Inferior parietal cortex (tissue), 1 donor: ENCODE data around the gene JOSD2.
A peak's percentile ranks its signal among the peaks of the same experiment; 100 is the strongest.

Experiments used
- DNase-seq: peaks from one replicate; pipeline ENCODE4 v3.0.0-alpha.2; 2016; ENCODE audit errors: extremely low spot score

The JOSD2 gene

DNA sequence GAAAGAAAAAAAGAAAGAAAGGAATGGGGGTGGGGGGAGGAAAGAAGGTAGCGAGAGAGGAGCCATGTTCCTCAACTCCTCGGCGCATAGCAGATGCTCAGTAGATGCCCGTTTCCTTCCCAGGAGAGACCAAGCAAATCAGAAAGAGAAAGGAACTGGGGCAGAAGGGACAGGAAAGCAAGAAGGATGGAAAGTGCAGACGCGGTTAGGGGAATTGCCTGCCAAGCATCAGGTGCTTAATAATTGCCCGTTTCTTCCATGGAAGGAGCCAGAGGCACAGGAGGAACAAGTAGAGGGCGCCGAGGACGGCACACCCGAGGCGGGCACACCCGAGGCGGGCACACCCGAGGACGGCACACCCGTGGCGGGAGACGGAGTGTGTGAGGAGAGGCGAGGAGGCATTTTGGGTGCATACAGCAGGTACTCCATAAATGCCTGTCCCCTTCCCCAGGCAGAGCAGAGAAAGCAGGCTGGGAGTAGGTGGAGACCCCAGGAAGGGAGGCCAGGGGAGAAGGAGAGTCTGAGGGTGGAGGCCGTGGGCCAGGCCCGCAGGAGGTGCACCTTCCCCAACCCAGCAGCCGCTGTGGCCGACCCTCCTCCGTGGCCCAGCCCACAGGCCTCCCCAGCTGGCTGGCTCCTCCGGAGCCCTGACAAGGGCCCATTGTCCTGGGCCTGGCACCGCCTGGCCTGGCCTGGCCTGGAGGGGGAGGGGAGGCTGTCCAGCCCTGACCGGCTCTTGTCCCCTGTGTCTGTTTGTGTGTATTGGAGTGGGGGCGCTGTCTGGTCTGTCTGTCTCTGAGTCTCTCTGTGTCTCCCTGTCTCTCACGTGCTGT, 14.6 kb downstream of the JOSD2 start:
- DNase-seq: peak; percentile 81

DNA sequence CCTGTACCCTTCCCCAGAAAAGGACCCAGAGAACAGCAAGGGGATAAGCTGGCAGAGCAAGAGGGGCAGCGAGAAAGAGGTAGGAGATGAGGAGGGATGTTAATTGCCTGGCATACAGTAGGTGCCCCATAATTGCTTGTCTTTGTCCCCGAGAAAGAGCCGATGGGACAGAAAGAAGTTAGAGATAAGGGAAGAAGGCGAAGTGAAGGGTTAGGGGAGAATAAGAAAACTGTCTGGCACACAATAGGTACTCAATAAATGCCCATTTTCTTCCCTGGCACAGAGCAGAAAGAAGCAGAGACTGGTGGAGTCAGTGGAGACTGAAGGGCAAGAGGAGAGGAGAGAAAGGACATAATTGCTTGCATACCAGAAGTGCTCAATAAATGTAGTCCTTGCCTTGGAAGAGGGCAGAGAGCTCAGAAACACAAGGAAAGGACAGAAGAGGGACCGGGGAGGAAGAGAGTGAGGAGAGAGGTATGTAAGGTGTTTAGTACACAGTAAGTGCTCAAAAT, 15.9 kb downstream of the JOSD2 start:
- no peak for DNase-seq

GRCh38 chr19:50494186-50495019, 16.6 kb downstream of the JOSD2 start:
- no peak for DNase-seq

DNA sequence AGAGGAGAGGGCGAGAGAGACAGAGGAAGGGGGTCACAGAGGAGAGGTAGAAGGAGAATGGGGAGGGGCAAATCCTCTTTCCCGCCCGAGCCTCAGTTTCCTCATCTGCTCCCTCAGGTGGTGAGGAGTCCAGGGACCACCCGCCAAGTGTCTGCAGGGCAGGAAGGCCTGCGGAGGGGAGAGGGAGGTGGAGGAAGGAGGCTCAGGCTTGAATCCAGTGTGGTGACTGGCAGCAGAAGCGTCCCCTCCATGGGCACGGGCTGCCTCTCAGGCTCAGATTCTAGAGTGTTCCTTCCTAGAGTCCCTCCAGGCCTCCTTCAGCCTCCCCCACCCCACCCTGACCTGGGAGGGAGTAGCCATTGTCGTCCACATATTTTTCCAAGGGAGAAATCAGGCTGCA, 17.8 kb downstream of the JOSD2 start:
- no peak for DNase-seq

GRCh38 chr19:50492303-50493052, 18.5 kb downstream of the JOSD2 start:
- no peak for DNase-seq

GRCh38 chr19:50490991-50491472, 20.0 kb downstream of the JOSD2 start:
- DNase-seq: no peak

GRCh38 chr19:50490411-50490811, 20.6 kb downstream of the JOSD2 start:
- no peak for DNase-seq

DNA sequence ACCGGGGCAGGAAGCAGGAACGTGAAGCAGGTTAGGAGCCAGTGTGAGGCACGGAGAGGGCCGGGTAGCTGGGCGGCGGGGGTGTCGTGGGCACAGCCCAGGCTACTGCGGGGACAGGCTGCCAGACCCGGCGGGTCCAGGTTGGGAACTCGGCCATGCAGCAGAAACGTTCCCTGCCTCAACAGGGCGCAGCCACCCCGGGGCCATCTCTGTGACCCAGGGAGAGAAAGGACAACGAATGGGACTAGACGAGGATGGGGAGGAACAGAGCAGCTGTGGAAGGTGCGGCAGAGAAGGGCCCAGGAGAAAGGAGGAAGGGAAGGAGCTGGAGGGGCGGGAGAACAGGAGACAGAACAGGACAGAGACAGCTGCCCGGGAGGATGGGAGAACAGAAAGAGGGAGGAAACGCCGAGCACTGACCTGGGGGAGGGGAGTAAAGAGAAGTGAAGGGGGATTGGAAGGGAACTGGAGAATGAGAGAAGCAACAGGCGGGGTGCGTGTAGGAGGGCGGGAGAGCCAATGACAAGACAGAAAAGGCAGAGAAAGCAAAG, 21.5 kb downstream of the JOSD2 start:
- no peak for DNase-seq

DNA sequence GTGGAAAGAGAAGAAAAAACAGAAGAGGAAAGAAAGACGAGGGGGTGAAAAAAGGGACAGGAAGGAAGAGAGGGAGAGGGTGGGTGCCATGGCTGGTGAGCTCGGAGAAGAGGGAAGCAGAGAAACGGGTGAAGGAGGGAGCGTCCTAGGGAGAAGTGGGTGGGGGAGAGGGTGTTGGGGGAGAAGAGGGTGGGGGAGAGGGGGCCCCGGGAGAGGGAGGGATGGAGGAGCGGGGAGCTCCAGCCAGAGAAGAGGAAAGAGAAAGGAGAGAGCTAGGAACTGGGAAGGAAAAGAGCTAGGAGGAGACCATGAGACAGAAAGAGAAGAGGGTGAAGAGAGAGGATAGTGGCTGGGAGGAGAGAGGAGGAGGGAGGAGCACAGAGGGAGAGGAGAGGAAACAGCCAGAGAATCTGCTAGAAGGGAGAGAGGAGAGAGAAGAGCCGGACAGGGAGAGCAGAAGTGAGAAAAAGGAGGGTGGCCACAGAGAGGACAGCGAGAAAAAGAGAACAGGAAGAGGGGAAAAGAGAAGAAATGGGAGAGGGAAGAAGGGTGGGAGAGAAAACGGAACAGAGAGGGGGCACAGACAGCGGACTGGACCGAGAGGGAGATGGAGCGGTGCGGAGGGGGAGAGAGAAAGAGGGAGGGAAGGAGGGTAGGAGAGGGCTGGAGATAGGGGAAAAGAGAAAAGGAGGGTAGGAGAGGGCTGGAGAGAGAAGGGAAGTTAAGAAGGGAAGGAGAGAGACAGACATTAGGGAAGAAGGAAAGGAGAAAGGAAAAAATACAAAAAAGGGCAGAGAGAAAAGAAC, 22.4 kb downstream of the JOSD2 start:
- DNase-seq: no peak

DNA sequence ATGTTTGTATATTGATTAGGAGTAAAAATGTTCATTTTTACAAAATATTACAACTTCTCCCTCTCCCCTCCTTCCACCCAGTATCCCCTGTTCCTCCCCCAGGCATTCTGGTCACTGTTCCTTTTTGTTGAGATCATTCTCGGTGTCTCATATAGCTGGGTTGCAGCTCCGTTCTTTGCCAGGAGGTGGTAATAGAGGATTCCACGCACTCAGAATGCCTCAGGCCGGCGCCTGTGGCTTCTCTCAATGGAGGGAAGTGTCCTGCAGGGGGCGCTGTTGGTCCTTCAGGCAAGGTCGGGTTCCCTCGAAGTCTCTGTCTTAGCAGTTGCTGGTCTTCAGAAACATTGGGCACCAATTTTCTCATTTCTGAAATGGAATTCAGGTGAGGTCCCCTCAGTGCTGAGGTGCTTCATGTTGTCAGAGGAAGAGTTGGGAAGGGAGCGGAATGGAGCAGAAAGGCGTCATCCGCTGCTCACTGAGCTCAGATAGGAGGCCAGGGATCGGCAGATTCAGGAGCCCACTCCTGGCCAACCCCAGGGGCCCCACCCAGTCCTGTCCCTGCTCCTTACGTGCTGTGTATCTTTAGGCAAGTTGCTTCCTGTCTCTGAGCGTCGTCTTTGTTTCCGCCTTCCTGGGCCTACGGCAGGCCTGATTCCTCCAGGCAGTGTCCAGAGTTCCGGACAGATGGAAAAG, 24.0 kb downstream of the JOSD2 start:
- no peak for DNase-seq

- no peak for DNase-seq
Measured at GRCh38 chr19:50485284-50485955, 25.6 kb downstream of the JOSD2 start.

DNA sequence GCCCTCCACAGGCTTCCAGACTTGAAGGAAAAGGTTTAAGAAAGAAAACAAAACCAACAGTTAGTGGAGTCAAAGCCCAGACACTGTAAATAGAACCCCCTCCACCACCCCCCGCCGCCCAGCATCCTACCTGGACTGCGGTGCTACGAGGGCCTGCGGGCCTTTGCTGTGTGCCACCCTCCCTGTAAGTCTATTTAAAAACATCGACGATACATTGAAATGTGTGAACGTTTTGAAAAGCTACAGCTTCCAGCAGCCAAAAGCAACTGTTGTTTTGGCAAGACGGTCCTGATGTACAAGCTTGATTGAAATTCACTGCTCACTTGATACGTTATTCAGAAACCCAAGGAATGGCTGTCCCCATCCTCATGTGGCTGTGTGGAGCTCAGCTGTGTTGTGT, 28.1 kb downstream of the JOSD2 start:
- no peak for DNase-seq

- no peak for DNase-seq
Measured at GRCh38 chr19:50482271-50482855, 28.6 kb downstream of the JOSD2 start.

GRCh38 chr19:50481351-50482149, 29.4 kb downstream of the JOSD2 start:
- DNase-seq: no peak

- no peak for DNase-seq
Measured at GRCh38 chr19:50480281-50481111, 30.5 kb downstream of the JOSD2 start.

- DNase-seq: no peak
Measured at GRCh38 chr19:50479761-50480251, 31.2 kb downstream of the JOSD2 start.
